ENCODE data around the gene TSNAXIP1. TPM values are rescaled to one million over a fixed set of nuclear protein-coding genes. Genes with fewer than 3 reads are reported as not detected.

TSNAXIP1 gene
- total RNA-seq, 2 donors from 2014 or later: 0.13 to 0.30 TPM

GRCh38 chr16:67846320-67847063 is 39.8 kb downstream of the TSNAXIP1 start, which contains the start of gene NUTF2:
NUTF2 (plus strand) TSS chr16:67846933; CDS start chr16:67865131, 18,198 bp downstream.
- intact Hi-C loops (cut with DNase I): no loop called here
- Histone ChIP-seq H3K4me3 (peak within 1 kb of the TSS; percentile 76), H3K9ac (ENCODE audit: low read depth in 2 of 2, low read length in 2 of 2) (peak within 1 kb of the TSS; percentile 75 to 97), H3K27me3 (no peaks in the 10 kb centered on the region), H3K27ac (peak within 1 kb of the TSS; percentile 89), H3K36me3 (no peaks in the 10 kb centered on the region), H3K4me1 (peaks cover 33% of the 10 kb centered on the region), H3K9me3 (no peaks in the 10 kb centered on the region)
- TF ChIP-seq CTCF (IDR thresholded peaks at IDR 0.05): no peak
- DNase-seq: peak; percentile 96

GRCh38 chr16:67847064-67847861 is 40.6 kb downstream of the TSNAXIP1 start, which contains the start of gene CENPT:
CENPT (minus strand) TSS chr16:67847693; CDS start chr16:67833859, 13,834 bp downstream.
- H3K9ac ChIP-seq (ENCODE audit: low read depth in 2 of 2, low read length in 2 of 2): peak within 1 kb of the TSS; percentile 75 to 97
- H3K36me3 ChIP-seq: no peaks in the 10 kb centered on the region
- H3K4me1 ChIP-seq: peaks cover 33% of the 10 kb centered on the region
- intact Hi-C loops (cut with DNase I): no loop called here
- H3K4me3 ChIP-seq: peak within 1 kb of the TSS; percentile 76
- peak; percentile 44 for DNase-seq
- no peaks in the 10 kb centered on the region for H3K27me3 ChIP-seq
- H3K9me3 ChIP-seq: no peaks in the 10 kb centered on the region
- peak within 1 kb of the TSS; percentile 89 for H3K27ac ChIP-seq
- TF ChIP-seq CTCF (IDR thresholded peaks at IDR 0.05): no peak

GRCh38 chr16:67848118-67848517 is 41.4 kb downstream of the TSNAXIP1 start:
- intact Hi-C loops (cut with DNase I): no loop called here
- no peak for TF ChIP-seq CTCF (IDR thresholded peaks at IDR 0.05)
- DNase-seq: no peak
- Histone ChIP-seq H3K4me1 (peaks cover 33% of the 10 kb centered on the region), H3K27me3 (no peaks in the 10 kb centered on the region), H3K27ac (peak overlapping the region; percentile 89), H3K36me3 (no peaks in the 10 kb centered on the region), H3K9me3 (no peaks in the 10 kb centered on the region), H3K9ac (ENCODE audit: low read depth in 2 of 2, low read length in 2 of 2) (peak overlapping the region; percentile 20 to 91), H3K4me3 (peak overlapping the region; percentile 76)

GRCh38 chr16:67853670-67854069 is 47.0 kb downstream of the TSNAXIP1 start:
- TF ChIP-seq CTCF (IDR thresholded peaks at IDR 0.05): no peak
- Histone ChIP-seq H3K4me3 (no peak overlapping the region), H3K27ac (no peak overlapping the region), H3K36me3 (no peaks in the 10 kb centered on the region), H3K9ac (ENCODE audit: low read depth in 2 of 2, low read length in 2 of 2) (no peak overlapping the region), H3K4me1 (peaks cover 15% of the 10 kb centered on the region), H3K27me3 (no peaks in the 10 kb centered on the region), H3K9me3 (no peaks in the 10 kb centered on the region)
- intact Hi-C loops (cut with DNase I): no loop called here
- DNase-seq: no peak

GRCh38 chr16:67855789-67856188 is 49.1 kb downstream of the TSNAXIP1 start:
- H3K9ac ChIP-seq (ENCODE audit: low read depth in 2 of 2, low read length in 2 of 2): no peak overlapping the region
- no peak for TF ChIP-seq CTCF (IDR thresholded peaks at IDR 0.05)
- H3K9me3 ChIP-seq: no peaks in the 10 kb centered on the region
- no peak overlapping the region for H3K4me3 ChIP-seq
- no peak for DNase-seq
- H3K27me3 ChIP-seq: no peaks in the 10 kb centered on the region
- H3K36me3 ChIP-seq: no peaks in the 10 kb centered on the region
- H3K4me1 ChIP-seq: peaks cover 17% of the 10 kb centered on the region
- H3K27ac ChIP-seq: no peak overlapping the region
- intact Hi-C loops (cut with DNase I): no loop called here
